H9 (cell line): ENCODE measurements around the gene CCDC33. TPM values are rescaled to one million over a fixed set of nuclear protein-coding genes. Genes with fewer than 3 reads are reported as not detected.

ENCODE experiments used
- DNase-seq: peaks from one replicate; pipeline ENCODE4 v3.0.0-alpha.2; 2017
- H2AFZ ChIP-seq: one replicate; pipeline ENCODE4 v1.6.1; 2013; ENCODE audit warnings: mild to moderate bottlenecking, low read length, control low read depth, moderate library complexity
- H2AK5ac ChIP-seq: 2 replicates; pipeline ENCODE4 v1.6.1; 2013; ENCODE audit warnings: low read length, control low read depth, mixed read lengths; ENCODE audit not compliant: insufficient read length
- H2BK120ac ChIP-seq: one replicate; pipeline ENCODE4 v1.6.1; 2013; ENCODE audit warnings: low read depth, mild to moderate bottlenecking, low read length, control low read depth, inconsistent platforms; ENCODE audit not compliant: poor library complexity, severe bottlenecking
- H2BK12ac ChIP-seq: 2 replicates; pipeline ENCODE4 v1.6.1; 2013; ENCODE audit warnings: low read length, control low read depth, mixed read lengths, low read depth; ENCODE audit not compliant: insufficient read length
- H2BK15ac ChIP-seq: 2 replicates; pipeline ENCODE4 v1.6.1; 2013; ENCODE audit warnings: low read depth, low read length, control low read depth
- H2BK20ac ChIP-seq: one replicate; pipeline ENCODE4 v1.6.1; 2013; ENCODE audit warnings: low read depth, mild to moderate bottlenecking, low read length, control low read depth, inconsistent platforms; ENCODE audit not compliant: poor library complexity, severe bottlenecking
- H2BK5ac ChIP-seq: 2 replicates; pipeline ENCODE4 v1.6.1; 2013; ENCODE audit warnings: low read length, control low read depth, mixed read lengths; ENCODE audit not compliant: insufficient read length
- H3K14ac ChIP-seq: 2 replicates; pipeline ENCODE4 v1.6.1; 2013; ENCODE audit warnings: low read length, control low read depth; ENCODE audit not compliant: insufficient read depth
- H3K18ac ChIP-seq: 2 replicates; pipeline ENCODE4 v1.6.1; 2013; ENCODE audit warnings: low read depth, mild to moderate bottlenecking, mixed read lengths, low read length, control low read depth; ENCODE audit not compliant: insufficient read length
- H3K23ac ChIP-seq: 2 replicates; pipeline ENCODE4 v1.6.1; 2013; ENCODE audit warnings: low read length, control low read depth, mixed read lengths, low read depth; ENCODE audit not compliant: insufficient read length
- H3K23me2 ChIP-seq: 2 replicates; pipeline ENCODE4 v1.6.1; 2013; ENCODE audit warnings: low read depth, mild to moderate bottlenecking, mixed read lengths, low read length, control low read depth; ENCODE audit not compliant: insufficient read length, poor library complexity, severe bottlenecking
- H3K27ac ChIP-seq: 2 replicates; pipeline ENCODE4 v1.5.1; 2013; ENCODE audit warnings: low read length, control low read depth, mixed read lengths, low read depth; ENCODE audit not compliant: insufficient read length
- H3K27me3 ChIP-seq: 2 replicates; pipeline ENCODE4 v1.6.1; 2013; ENCODE audit warnings: low read length, control low read depth, inconsistent platforms; ENCODE audit not compliant: insufficient read depth
- H3K4ac ChIP-seq: 2 replicates; pipeline ENCODE4 v1.6.1; 2013; ENCODE audit warnings: low read depth, mild to moderate bottlenecking, control low read depth, inconsistent platforms, low read length, moderate library complexity
- H3K4me1 ChIP-seq: 2 replicates; pipeline ENCODE4 v1.6.1; 2013; ENCODE audit warnings: low read length, control low read depth, inconsistent platforms; ENCODE audit not compliant: insufficient read depth
- H3K4me2 ChIP-seq: 2 replicates; pipeline ENCODE4 v1.6.1; 2013; ENCODE audit warnings: low read length, control low read depth, mixed read lengths; ENCODE audit not compliant: insufficient read length, insufficient read depth
- H3K56ac ChIP-seq: 2 replicates; pipeline ENCODE4 v1.6.1; 2013; ENCODE audit warnings: low read depth, mild to moderate bottlenecking, mixed read lengths, low read length, control low read depth; ENCODE audit not compliant: insufficient read length
- H3K79me1 ChIP-seq: 2 replicates; pipeline ENCODE4 v1.6.1; 2013; ENCODE audit warnings: low read depth, mild to moderate bottlenecking, moderate library complexity, low read length, control low read depth, inconsistent platforms; ENCODE audit not compliant: insufficient read depth, poor library complexity, severe bottlenecking
- H3K79me2 ChIP-seq: 2 replicates; pipeline ENCODE4 v1.6.1; 2013; ENCODE audit warnings: low read length, control low read depth, inconsistent platforms; ENCODE audit not compliant: insufficient read depth
- H3K9ac ChIP-seq: 2 replicates; pipeline ENCODE4 v1.6.1; 2013; ENCODE audit warnings: low read length, control low read depth, mixed read lengths; ENCODE audit not compliant: insufficient read length; ENCODE audit errors: extremely low read depth
- H3K9me3 ChIP-seq: one replicate; pipeline ENCODE4 v1.6.1; 2013; ENCODE audit warnings: low read depth, low read length, inconsistent platforms; ENCODE audit not compliant: control insufficient read depth
- H3T11ph ChIP-seq: one replicate; pipeline ENCODE4 v1.6.1; 2013; ENCODE audit warnings: mild to moderate bottlenecking, low read length, control low read depth, inconsistent platforms
- H4K20me1 ChIP-seq: one replicate; pipeline ENCODE4 v1.6.1; 2013; ENCODE audit not compliant: control insufficient read depth, insufficient read length, insufficient read depth
- H4K5ac ChIP-seq: 2 replicates; pipeline ENCODE4 v1.6.1; 2013; ENCODE audit warnings: low read depth, mild to moderate bottlenecking, mixed read lengths, low read length, control low read depth; ENCODE audit not compliant: insufficient read length
- H4K8ac ChIP-seq: replicated peaks from 2 replicates; pipeline ENCODE4 v1.6.1; 2013; ENCODE audit warnings: low read length, control low read depth, mixed read lengths, low read depth; ENCODE audit not compliant: insufficient read length
- H4K91ac ChIP-seq: 2 replicates; pipeline ENCODE4 v1.6.1; 2013; ENCODE audit warnings: low read depth, mild to moderate bottlenecking, moderate library complexity, mixed read lengths, low read length, control low read depth; ENCODE audit not compliant: insufficient read length
- H3K27ac Mint-ChIP-seq, 3 experiments: 2 replicates in 2 of 3; 3 replicates in 1 of 3; pipeline ENCODE4 v1.8.0; 2020 to 2021; ENCODE audit warnings: mixed read lengths in 3 of 3, mild to moderate bottlenecking in 1 of 3, moderate library complexity in 1 of 3
- H3K27me3 Mint-ChIP-seq: 2 replicates; pipeline ENCODE4 v1.8.0; 2021; ENCODE audit warnings: low read depth, mild to moderate bottlenecking, moderate library complexity, mixed read lengths
- H3K36me3 Mint-ChIP-seq, 3 experiments: 2 replicates in 2 of 3; 3 replicates in 1 of 3; pipeline ENCODE4 v1.8.0; 2020 to 2021; ENCODE audit warnings: low read depth in 3 of 3, mixed read lengths in 3 of 3; ENCODE audit not compliant: insufficient read depth in 1 of 3
- H3K4me1 Mint-ChIP-seq, 2 experiments: 2 replicates each; pipeline ENCODE4 v1.8.0; 2020; ENCODE audit warnings: mixed read lengths in 2 of 2
- H3K4me3 Mint-ChIP-seq, 2 experiments: 2 replicates in 1 of 2; 3 replicates in 1 of 2; pipeline ENCODE4 v1.8.0; 2020 to 2021; ENCODE audit warnings: mild to moderate bottlenecking in 2 of 2, mixed read lengths in 2 of 2, moderate library complexity in 1 of 2
- H3K9me3 Mint-ChIP-seq, 2 experiments: 2 replicates in 1 of 2; 3 replicates in 1 of 2; pipeline ENCODE4 v1.8.0; 2020; ENCODE audit warnings: mild to moderate bottlenecking in 2 of 2, mixed read lengths in 2 of 2, moderate library complexity in 1 of 2
- WGBS: extraction: QIAGEN DNeasy Blood & Tissue Kit; methylation state at CpG from one replicate; pipeline ENCODE4 v1.1.7; 2013; ENCODE audit warnings: missing lambda C conversion rate, low lambda C conversion rate, mixed read lengths; ENCODE audit not compliant: insufficient read length; ENCODE audit errors: extremely low coverage; 5-methylcytosine and 5-hydroxymethylcytosine counted together
- total RNA-seq: library from RNA; stranded (reverse); gene quantifications from 2 replicates; pipeline ENCODE4 v1.2.1, GENCODE V29; 2021
- TF ChIP-seq, protein P1 (sequence below): fragments of 200-600 bp; sonication (generic); conservative IDR thresholded peaks from 3 replicates; pipeline ENCODE4 v1.8.0; 2021; ENCODE audit warnings: antibody characterized with exemption, mild to moderate bottlenecking

CCDC33 gene
- total RNA-seq, 1 experiment from 2014 or later = 4.6 TPM

DNA sequence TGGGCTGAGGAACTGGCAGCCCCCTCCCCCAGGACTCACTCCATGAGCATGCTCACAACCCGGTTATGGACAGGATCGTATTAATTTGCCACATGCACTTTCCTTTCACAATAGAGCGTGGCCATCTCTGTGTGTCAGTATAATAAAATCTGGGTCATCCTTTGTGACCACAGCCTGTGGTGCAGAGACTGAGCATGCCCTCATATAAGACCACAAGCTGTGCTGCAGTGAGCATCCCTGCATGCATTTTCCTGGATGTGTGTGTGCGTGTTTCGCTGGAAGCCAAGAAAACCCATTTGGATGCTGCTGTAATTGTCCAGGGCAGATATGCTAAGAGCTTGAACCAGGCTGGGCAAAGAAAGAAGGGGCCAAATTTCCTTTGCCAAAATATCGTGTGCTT, 91.6 kb downstream of the CCDC33 start:
- no peak overlapping the region for H2BK12ac ChIP-seq
- H3K27ac ChIP-seq = no peak overlapping the region
- no CpG with 5 or more reads among the region's 6 CpGs for WGBS
- H3K4me3 Mint-ChIP-seq = no peak overlapping the region
- no peaks in the 10 kb centered on the region for H3K27me3 ChIP-seq
- H3K14ac ChIP-seq = no peak overlapping the region
- no peaks in the 10 kb centered on the region for H3K79me2 ChIP-seq
- H2BK15ac ChIP-seq = no peak overlapping the region
- no peak overlapping the region for H3T11ph ChIP-seq
- no peak overlapping the region for H3K18ac ChIP-seq
- H3K23ac ChIP-seq = no peak overlapping the region
- no peaks in the 10 kb centered on the region for H3K23me2 ChIP-seq
- H3K4me1 ChIP-seq = peaks cover 5% of the 10 kb centered on the region; the same call in 1 of the 2 replicates
- no peaks in the 10 kb centered on the region for H3K9me3 Mint-ChIP-seq
- H3K9ac ChIP-seq = no peak overlapping the region
- no peak overlapping the region for H4K5ac ChIP-seq
- no peak overlapping the region for H3K56ac ChIP-seq
- DNase-seq = no peak
- H3K9me3 ChIP-seq = no peaks in the 10 kb centered on the region
- H2AFZ ChIP-seq = no peak overlapping the region
- no peak overlapping the region for H2BK120ac ChIP-seq
- no peak overlapping the region for H3K4me2 ChIP-seq
- TF ChIP-seq, protein P1, sequence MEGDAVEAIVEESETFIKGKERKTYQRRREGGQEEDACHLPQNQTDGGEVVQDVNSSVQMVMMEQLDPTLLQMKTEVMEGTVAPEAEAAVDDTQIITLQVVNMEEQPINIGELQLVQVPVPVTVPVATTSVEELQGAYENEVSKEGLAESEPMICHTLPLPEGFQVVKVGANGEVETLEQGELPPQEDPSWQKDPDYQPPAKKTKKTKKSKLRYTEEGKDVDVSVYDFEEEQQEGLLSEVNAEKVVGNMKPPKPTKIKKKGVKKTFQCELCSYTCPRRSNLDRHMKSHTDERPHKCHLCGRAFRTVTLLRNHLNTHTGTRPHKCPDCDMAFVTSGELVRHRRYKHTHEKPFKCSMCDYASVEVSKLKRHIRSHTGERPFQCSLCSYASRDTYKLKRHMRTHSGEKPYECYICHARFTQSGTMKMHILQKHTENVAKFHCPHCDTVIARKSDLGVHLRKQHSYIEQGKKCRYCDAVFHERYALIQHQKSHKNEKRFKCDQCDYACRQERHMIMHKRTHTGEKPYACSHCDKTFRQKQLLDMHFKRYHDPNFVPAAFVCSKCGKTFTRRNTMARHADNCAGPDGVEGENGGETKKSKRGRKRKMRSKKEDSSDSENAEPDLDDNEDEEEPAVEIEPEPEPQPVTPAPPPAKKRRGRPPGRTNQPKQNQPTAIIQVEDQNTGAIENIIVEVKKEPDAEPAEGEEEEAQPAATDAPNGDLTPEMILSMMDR = no peak
- H2AK5ac ChIP-seq = no peak overlapping the region
- H3K36me3 Mint-ChIP-seq = no peaks in the 10 kb centered on the region
- no peak overlapping the region for H3K4ac ChIP-seq
- peaks cover 15% of the 10 kb centered on the region for H3K27me3 Mint-ChIP-seq
- H4K91ac ChIP-seq = no peak overlapping the region
- H3K4me1 Mint-ChIP-seq = peaks cover 16 to 37% of the 10 kb centered on the region in 2 experiments
- no peaks in the 10 kb centered on the region for H4K20me1 ChIP-seq
- no peak overlapping the region for H2BK20ac ChIP-seq
- no peaks in the 10 kb centered on the region for H3K79me1 ChIP-seq
- no peak overlapping the region for H2BK5ac ChIP-seq
- H4K8ac ChIP-seq = no peak overlapping the region
- no peak overlapping the region for H3K27ac Mint-ChIP-seq
